H1 (cell line): ENCODE measurements around the gene BEX3.

Experiments used
- CHD1 ChIP-seq: IDR thresholded peaks from 2 replicates; pipeline ENCODE4 v1.6.1; 2012; ENCODE audit warnings: low read depth, low read length, improper control_type of control experiment
- CHD2 ChIP-seq: IDR thresholded peaks from 2 replicates; pipeline ENCODE4 v1.6.1; 2012; ENCODE audit warnings: low read length, improper control_type of control experiment
- CTCF ChIP-seq, 3 experiments: IDR thresholded peaks; 1 replicate in 2 of 3; 2 replicates in 1 of 3; pipeline versions ENCODE4 v1.5.1 to v1.6.1; 2011; ENCODE audit warnings: low read length in 3 of 3, mild to moderate bottlenecking in 3 of 3, inconsistent platforms in 2 of 3, low read depth in 1 of 3, moderate library complexity in 1 of 3; ENCODE audit not compliant: insufficient read depth in 1 of 3; ENCODE audit errors: control extremely low read depth in 1 of 3
- E2F6 ChIP-seq: IDR thresholded peaks from 2 replicates; pipeline ENCODE4 v1.6.1; 2012; ENCODE audit warnings: inconsistent platforms
- JUN ChIP-seq: IDR thresholded peaks from 2 replicates; pipeline ENCODE4 v1.6.1; 2011; ENCODE audit warnings: low read depth, mild to moderate bottlenecking, improper control_type of control experiment, low read length
- JUND ChIP-seq: IDR thresholded peaks from 2 replicates; pipeline ENCODE4 v1.6.1; 2011; ENCODE audit warnings: mild to moderate bottlenecking, improper control_type of control experiment, low read length
- NANOG ChIP-seq: IDR thresholded peaks from 2 replicates; pipeline ENCODE4 v1.6.1; 2011; ENCODE audit warnings: low read length, low read depth, mild to moderate bottlenecking, inconsistent platforms; ENCODE audit not compliant: insufficient read depth, poor library complexity, severe bottlenecking
- PHF8 ChIP-seq: fragments of 200-600 bp; sonication (generic); conservative IDR thresholded peaks from 2 replicates; pipeline ENCODE4 v1.7.1; 2012; ENCODE audit warnings: low read depth, mild to moderate bottlenecking, inconsistent platforms, low read length, moderate library complexity
- POLR2AphosphoS5 ChIP-seq: IDR thresholded peaks from 2 replicates; pipeline ENCODE4 v1.6.1; 2011; ENCODE audit warnings: low read depth, low read length
- RAD21 ChIP-seq, 2 experiments: IDR thresholded peaks in 1 of 2; conservative IDR thresholded peaks in 1 of 2; 2 replicates each; pipeline ENCODE4 v1.6.1; 2011; ENCODE audit warnings: low read depth in 2 of 2, low read length in 2 of 2, improper control_type of control experiment in 1 of 2, inconsistent platforms in 1 of 2, mild to moderate bottlenecking in 1 of 2, moderate library complexity in 1 of 2
- RBBP5 ChIP-seq: IDR thresholded peaks from 2 replicates; pipeline ENCODE4 v1.7.1; 2012; ENCODE audit warnings: low read depth, mild to moderate bottlenecking, inconsistent platforms, low read length, moderate library complexity, borderline replicate concordance
- TBP ChIP-seq: IDR thresholded peaks from 2 replicates; pipeline ENCODE4 v1.6.1; 2011; ENCODE audit warnings: low read depth, low read length, improper control_type of control experiment
- YY1 ChIP-seq: IDR thresholded peaks from 2 replicates; pipeline ENCODE4 v1.6.1; 2011; ENCODE audit warnings: low read depth, mild to moderate bottlenecking, low read length
- ZNF274 ChIP-seq: IDR thresholded peaks from 2 replicates; pipeline ENCODE4 v1.7.0; 2012; ENCODE audit warnings: low read length, borderline replicate concordance; ENCODE audit errors: extremely low read depth

DNA sequence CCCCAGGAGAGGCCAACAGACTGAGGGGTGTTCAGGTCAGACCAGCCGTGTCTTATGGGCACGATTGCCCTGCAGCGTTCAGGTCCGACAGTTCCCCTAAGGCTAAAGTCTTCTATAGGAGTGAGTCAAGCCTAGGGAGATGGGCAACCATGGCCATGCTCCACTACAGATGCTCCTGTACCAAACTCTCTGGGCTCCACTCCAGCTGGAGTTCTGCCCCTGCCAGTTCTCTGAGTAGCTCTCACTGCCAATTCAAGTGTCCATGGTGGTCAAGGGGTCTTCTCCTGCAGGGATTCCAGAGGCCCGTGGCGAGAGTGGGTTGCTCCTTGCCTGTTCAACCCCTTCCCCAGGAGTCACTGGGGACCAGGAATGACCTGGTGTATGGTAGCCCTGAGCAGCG lies 38.2 kb downstream of the BEX3 start:
- TF ChIP-seq POLR2AphosphoS5 (no peak), RBBP5 (no peak), CTCF (IDR thresholded peaks at IDR 0.05; ENCODE audit: control extremely low read depth in 1 of 3, insufficient read depth in 1 of 3, low read depth in 1 of 3, low read length in 3 of 3) (no peak), YY1 (no peak), E2F6 (no peak), CHD2 (no peak), TBP (no peak), PHF8 (no peak), RAD21 (IDR thresholded peaks at IDR 0.05 in 1 of 2, conservative IDR thresholded peaks at IDR 0.05 in 1 of 2; ENCODE audit: low read depth in 2 of 2, low read length in 2 of 2) (no peak), NANOG (no peak), JUND (no peak), CHD1 (no peak), ZNF274 (no peak), JUN (no peak)
